Measurements from ENCODE around the gene U2AF1L4.
"Not testable (repeated sequence)": the region's sequence is repeated elsewhere in the genome, so short reads cannot be mapped to it uniquely, and the experiment has no call there.

The U2AF1L4 gene

DNA sequence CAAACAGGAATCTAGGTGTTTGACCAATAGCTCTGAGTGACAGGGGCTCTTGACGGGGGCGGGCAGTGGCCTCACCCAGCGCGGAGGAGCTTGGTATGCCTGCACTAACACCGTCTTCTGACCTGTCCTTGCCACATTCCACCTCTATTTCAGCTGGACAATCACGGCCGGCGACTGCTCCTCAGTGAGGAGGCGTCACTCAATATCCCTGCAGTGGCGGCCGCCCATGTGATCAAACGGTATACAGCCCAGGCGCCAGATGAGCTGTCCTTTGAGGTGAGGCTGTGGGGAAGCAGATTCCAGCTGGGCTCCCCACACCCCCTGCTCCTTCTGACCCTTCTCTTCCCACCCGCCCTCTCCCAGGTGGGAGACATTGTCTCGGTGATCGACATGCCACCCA is 34.8 kb upstream of the U2AF1L4 start:
- no peak for DNase-seq

DNA sequence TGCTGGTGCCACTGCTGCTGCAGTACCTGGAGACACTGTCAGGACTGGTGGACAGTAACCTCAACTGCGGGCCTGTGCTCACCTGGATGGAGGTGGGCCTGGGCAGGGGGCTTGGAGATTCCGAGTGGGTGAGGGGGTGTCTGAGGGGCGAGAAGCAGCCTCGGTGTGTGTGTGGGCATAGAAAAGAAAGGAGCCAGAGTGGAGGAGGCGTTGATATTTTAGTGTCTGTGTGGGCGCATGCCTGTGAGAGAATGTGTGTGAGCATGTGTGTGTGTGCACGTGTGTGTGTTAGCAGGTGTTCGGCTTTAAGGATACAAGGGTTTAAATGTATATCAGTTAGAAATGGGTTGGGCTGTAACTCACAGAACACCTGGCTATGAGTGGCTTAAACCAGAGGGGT is 33.8 kb upstream of the U2AF1L4 start:
- no peak for DNase-seq

- no peak for DNase-seq
Measured at GRCh38 chr19:35777961-35778360, 32.7 kb upstream of the U2AF1L4 start.

DNA sequence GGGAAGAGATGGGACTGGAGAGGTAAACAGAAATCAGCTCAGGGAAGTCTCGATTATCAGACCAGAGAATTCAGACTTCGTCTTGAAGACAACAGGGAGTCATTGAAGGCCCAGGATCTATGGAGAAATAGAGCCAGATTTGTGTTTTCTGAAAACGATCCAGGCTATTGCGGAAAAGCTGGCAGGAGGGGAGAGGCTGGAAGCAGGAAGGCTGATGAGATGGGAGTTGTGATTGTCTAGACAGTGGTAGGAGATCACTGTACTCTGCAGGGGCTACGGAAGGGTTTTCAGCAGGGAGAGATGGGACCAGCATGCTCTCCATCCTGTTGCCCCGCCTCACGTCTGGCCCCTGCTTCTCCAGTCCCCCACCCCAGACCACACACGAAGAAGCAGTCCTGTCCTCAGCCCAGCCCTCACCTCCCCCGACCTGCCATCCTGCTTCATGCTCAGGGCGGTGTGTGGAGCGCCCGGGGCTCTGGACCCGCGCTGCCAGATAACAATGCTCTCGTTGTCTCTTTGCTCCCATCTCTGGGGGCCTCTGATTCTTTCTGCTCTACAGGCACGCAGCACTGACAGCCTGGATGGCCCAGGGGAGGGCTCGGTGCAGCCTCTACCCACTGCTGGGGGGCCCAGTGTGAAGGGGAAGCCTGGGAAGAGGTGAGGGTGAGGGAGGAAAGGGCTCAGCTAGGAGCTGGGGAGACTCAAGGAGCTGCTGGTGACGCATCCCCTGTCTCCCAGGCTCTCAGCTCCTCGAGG is 32.0 kb upstream of the U2AF1L4 start:
- no peak for DNase-seq

GRCh38 chr19:35776102-35776788 is 31.0 kb upstream of the U2AF1L4 start:
- DNase-seq, result no peak

GRCh38 chr19:35775298-35776101 is 30.3 kb upstream of the U2AF1L4 start, which contains the start of gene ARHGAP33:
Gene ARHGAP33 (plus strand): TSS chr19:35775564. CDS start chr19:35775659, 95 bp downstream.
- peak; percentile 98 for DNase-seq

DNA sequence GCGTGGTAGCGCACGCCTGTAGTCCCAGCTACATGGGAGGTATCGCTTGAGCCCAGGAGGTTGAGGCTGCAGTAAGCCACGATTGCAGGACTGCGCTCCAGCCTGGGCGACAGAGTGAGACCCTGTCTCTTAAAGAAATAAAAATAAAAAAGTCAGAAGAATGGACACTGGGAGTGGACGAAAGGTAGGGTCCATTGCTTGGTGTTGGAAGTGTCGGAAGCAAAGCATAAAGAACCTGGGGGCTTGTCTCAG is 29.8 kb upstream of the U2AF1L4 start:
- no peak for DNase-seq

DNA sequence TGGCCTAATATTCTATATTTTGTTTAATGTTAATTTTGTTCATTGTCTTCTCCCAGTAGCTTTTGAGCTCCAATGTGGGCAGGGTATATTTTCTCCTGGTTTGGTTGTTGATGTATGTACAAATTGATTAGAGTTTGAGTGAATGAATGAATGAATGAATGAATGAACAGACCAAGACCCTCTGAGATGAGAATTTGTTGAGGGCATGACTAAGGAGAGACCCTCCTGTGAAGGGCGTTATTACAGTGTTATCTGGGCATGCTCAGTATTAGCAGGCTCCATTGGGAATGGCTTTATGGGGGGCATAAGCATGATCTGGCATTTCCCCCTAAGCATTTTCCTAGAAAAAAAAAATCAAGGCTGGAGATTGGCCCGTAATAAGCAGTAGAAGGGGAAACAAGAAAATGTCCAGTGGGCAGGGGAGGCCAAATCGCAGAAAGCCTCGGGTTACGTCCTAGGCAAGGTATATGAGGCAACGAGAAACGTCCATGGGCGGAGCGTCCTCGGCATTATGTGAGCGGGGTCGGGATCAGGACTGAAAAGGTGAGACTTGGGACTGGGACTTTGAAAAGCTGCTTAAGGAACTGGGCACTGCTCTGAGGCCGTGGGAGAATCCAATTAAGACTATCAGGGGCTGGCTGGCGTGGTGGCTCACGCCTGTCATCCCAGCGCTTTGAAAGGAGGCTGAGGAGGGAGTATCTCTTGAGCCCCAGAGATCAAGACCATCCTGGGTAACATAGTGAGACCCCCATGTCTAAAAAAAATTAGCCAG is 29.2 kb upstream of the U2AF1L4 start:
- no peak for DNase-seq

DNA sequence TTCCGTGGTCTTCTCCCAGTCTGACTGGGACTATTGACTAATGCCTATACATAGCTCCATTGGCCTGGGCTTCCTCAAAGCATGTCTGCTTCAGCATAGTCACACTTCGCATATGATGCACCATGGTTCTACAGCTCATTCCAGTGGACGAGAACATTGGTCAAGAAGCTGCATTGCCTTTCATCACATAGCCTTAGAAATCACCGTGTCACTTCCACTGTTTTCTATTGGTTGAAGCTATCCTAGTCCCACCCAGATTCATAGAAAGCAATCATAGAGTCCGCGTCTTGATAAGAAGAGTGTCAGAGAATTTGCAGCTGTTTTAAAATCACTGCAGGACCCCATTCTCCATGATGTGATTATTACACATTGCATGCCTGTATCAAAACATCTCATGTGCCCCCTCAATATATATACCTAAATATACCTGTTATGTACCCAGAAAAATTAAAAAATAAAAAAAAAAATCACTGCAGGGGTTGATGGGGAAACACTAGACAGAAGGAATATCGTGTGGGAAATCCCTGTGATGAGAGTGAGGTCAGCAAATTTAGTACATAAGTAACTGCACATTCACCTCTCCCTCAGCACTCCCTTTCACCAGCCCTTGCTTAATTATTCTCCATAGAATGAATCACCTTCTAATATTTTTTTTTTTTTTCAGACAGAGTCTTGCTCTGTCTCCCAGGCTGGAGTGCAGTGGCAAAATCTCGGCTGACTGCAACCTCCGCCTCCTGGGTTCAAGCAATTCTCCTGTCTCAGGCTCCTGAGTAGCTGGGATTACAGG is 28.0 kb upstream of the U2AF1L4 start:
- no peak for DNase-seq

- not testable (repeated sequence) for DNase-seq
Measured at GRCh38 chr19:35772362-35772761, 27.1 kb upstream of the U2AF1L4 start.

GRCh38 chr19:35768082-35768421 is 22.8 kb upstream of the U2AF1L4 start:
- DNase-seq, result no peak

- no peak for DNase-seq
Measured at GRCh38 chr19:35767288-35768081, 22.3 kb upstream of the U2AF1L4 start.

- DNase-seq, result no peak
Measured at GRCh38 chr19:35766571-35767104, 21.4 kb upstream of the U2AF1L4 start.

GRCh38 chr19:35764432-35765315 is 19.5 kb upstream of the U2AF1L4 start:
- DNase-seq, result no peak

GRCh38 chr19:35760711-35761349 is 15.6 kb upstream of the U2AF1L4 start:
- DNase-seq, result no peak

- DNase-seq, result no peak
Measured at GRCh38 chr19:35759697-35760096, 14.5 kb upstream of the U2AF1L4 start.

DNA sequence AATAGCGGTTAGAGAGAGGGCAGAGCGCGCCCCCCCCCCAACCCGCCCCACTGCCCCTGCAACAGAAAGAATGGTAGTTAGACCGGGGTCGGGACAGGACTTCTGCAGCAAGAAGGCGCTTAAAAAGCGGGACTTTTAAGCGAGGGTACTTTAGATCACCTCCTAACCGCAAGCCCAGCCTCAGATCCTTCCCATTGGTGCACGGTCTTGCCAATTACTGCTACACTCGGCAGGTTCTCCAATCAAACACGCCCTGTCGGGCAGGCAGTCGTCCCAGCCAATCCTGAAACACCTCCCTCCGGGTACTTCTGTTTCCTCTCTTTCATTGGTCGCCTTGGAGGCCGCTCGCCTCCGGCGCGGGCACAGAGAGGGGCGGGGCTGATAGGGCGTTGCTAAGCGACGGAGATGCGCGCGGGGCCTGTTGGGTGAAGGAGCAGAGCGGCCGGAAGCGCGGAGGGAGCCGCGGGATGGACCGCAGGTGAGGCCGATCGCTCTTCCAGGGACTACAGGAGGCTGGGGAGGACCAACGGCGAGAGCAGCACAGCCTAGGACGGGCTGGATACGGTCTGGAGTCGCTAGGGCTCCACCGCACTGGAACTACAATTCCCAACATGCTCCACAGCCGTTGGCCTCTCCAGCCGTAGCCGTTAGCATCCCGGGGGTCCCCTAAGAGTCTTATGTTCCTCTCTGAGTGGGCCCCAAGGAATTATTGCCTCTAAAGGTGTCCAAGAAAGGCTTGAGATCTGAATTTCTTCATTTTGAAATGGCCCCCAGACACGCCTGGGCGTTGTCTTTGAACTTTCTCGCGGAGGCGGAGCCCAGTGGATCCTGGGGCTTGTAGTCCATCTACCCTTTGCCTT is 12.8 kb upstream of the U2AF1L4 start, which contains the start of gene PROSER3:
Gene PROSER3, plus strand, starts transcription at position 428 of the 860 bp plus-strand sequence. Its CDS starts 40 bp downstream, at position 468.
- DNase-seq, result peak; percentile 99

- no peak for DNase-seq
Measured at GRCh38 chr19:35757231-35757748, 12.1 kb upstream of the U2AF1L4 start.

All from CD4-positive, alpha-beta T cell treated with Interleukin-15 for 1 hour (primary cell).